ENCODE results near the gene RNF13.

The RNF13 gene

GRCh38 chr3:149801195-149801594 lies 11.8 kb upstream of the RNF13 start:
- no peak for DNase-seq (ENCODE audit: insufficient read length, low spot score)
- no peak for FAIRE-seq
- no peak for TF ChIP-seq CTCF (IDR thresholded peaks at IDR 0.05; ENCODE audit: insufficient read depth, missing control alignments)

- no peak for TF ChIP-seq CTCF (IDR thresholded peaks at IDR 0.05; ENCODE audit: insufficient read depth, missing control alignments)
- no peak for FAIRE-seq
Measured at GRCh38 chr3:149801639-149802038, 11.4 kb upstream of the RNF13 start.

GRCh38 chr3:149806171-149806778 lies 6.7 kb upstream of the RNF13 start:
- DNase-seq (ENCODE audit: insufficient read length, low spot score) = no peak
- no peak for FAIRE-seq
- TF ChIP-seq CTCF (IDR thresholded peaks at IDR 0.05; ENCODE audit: insufficient read depth, missing control alignments) = no peak

More at GRCh38 chr3:149801639-149802038, 11.4 kb upstream of the RNF13 start:
- no peak for DNase-seq (ENCODE audit: insufficient read length, low spot score)

- no peak for DNase-seq (ENCODE audit: insufficient read length, low spot score)
- no peak for FAIRE-seq
- TF ChIP-seq CTCF (IDR thresholded peaks at IDR 0.05; ENCODE audit: insufficient read depth, missing control alignments) = peak; percentile 87
Measured at GRCh38 chr3:149808209-149808829, 4.7 kb upstream of the RNF13 start.

- no peak for FAIRE-seq
- DNase-seq (ENCODE audit: insufficient read length, low spot score) = no peak
- no peak for TF ChIP-seq CTCF (IDR thresholded peaks at IDR 0.05; ENCODE audit: insufficient read depth, missing control alignments)
Measured at GRCh38 chr3:149809699-149810098, 3.3 kb upstream of the RNF13 start.

GRCh38 chr3:149810846-149811245 lies 2.2 kb upstream of the RNF13 start:
- no peak for TF ChIP-seq CTCF (IDR thresholded peaks at IDR 0.05; ENCODE audit: insufficient read depth, missing control alignments)
- DNase-seq (ENCODE audit: insufficient read length, low spot score) (no peak), FAIRE-seq (no peak)

GRCh38 chr3:149812165-149812605 lies 830 bp upstream of the RNF13 start:
- DNase-seq (ENCODE audit: insufficient read length, low spot score) (no peak), FAIRE-seq (no peak)
- TF ChIP-seq CTCF (IDR thresholded peaks at IDR 0.05; ENCODE audit: insufficient read depth, missing control alignments) = no peak

Data from D721Med (cell line).